GM10266 (cell line): ENCODE results near the gene RDH5.

ENCODE experiments used
- DNase-seq: peaks from one replicate; pipeline ENCODE4 v3.0.0; 2012; ENCODE audit errors: extremely low spot score
- TF ChIP-seq, protein P1 (sequence below): IDR thresholded peaks from 2 replicates; pipeline ENCODE4 v1.5.1; 2012; ENCODE audit warnings: mild to moderate bottlenecking, low read depth; ENCODE audit not compliant: control insufficient read depth, insufficient read depth; ENCODE audit errors: missing control alignments

The RDH5 gene

GRCh38 chr12:55681142-55682077, 38.8 kb upstream of the RDH5 start:
- TF ChIP-seq, protein P1, sequence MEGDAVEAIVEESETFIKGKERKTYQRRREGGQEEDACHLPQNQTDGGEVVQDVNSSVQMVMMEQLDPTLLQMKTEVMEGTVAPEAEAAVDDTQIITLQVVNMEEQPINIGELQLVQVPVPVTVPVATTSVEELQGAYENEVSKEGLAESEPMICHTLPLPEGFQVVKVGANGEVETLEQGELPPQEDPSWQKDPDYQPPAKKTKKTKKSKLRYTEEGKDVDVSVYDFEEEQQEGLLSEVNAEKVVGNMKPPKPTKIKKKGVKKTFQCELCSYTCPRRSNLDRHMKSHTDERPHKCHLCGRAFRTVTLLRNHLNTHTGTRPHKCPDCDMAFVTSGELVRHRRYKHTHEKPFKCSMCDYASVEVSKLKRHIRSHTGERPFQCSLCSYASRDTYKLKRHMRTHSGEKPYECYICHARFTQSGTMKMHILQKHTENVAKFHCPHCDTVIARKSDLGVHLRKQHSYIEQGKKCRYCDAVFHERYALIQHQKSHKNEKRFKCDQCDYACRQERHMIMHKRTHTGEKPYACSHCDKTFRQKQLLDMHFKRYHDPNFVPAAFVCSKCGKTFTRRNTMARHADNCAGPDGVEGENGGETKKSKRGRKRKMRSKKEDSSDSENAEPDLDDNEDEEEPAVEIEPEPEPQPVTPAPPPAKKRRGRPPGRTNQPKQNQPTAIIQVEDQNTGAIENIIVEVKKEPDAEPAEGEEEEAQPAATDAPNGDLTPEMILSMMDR = peak; percentile 6
- DNase-seq = no peak

- TF ChIP-seq, protein P1 = no peak
- DNase-seq = no peak
Observed at GRCh38 chr12:55682087-55682796, 38.0 kb upstream of the RDH5 start.

GRCh38 chr12:55683676-55684075, 36.5 kb upstream of the RDH5 start:
- DNase-seq = no peak
- TF ChIP-seq, protein P1 = no peak

- TF ChIP-seq, protein P1 = no peak
- DNase-seq = no peak
Observed at GRCh38 chr12:55684761-55685370, 35.3 kb upstream of the RDH5 start.

- TF ChIP-seq, protein P1 = no peak
- no peak for DNase-seq
Observed at GRCh38 chr12:55685671-55686070, 34.5 kb upstream of the RDH5 start.

GRCh38 chr12:55686366-55687010, 33.7 kb upstream of the RDH5 start:
- TF ChIP-seq, protein P1 = no peak
- DNase-seq = no peak
